GM21528 (cell line): ENCODE results near the gene TLK2.

ENCODE experiments used
- ATAC-seq: cut with Tn5 transposase; IDR thresholded peaks from one replicate; pipeline ENCODE4 v1.9.1; 2021; ENCODE audit warnings: mild to moderate bottlenecking, moderate library complexity; ENCODE audit not compliant: unreplicated experiment, low FRiP score

Gene TLK2

GRCh38 chr17:62625870-62626200, 147.2 kb downstream of the TLK2 start:
- no peak for ATAC-seq

- ATAC-seq: no peak
Measured at GRCh38 chr17:62626719-62627218, 148.1 kb downstream of the TLK2 start.

- no peak for ATAC-seq
Measured at GRCh38 chr17:62627219-62627903, 148.7 kb downstream of the TLK2 start, which contains the start of gene MRC2. MRC2 (plus strand) TSS chr17:62627670; CDS start chr17:62627803, 133 bp downstream.

GRCh38 chr17:62627904-62628633, 149.4 kb downstream of the TLK2 start:
- ATAC-seq: no peak

- no peak for ATAC-seq
Measured at GRCh38 chr17:62628831-62629555, 150.4 kb downstream of the TLK2 start.

GRCh38 chr17:62629556-62630364, 151.1 kb downstream of the TLK2 start:
- no peak for ATAC-seq

- no peak for ATAC-seq
Measured at GRCh38 chr17:62630365-62631085, 151.9 kb downstream of the TLK2 start.

GRCh38 chr17:62631086-62631935, 152.7 kb downstream of the TLK2 start:
- ATAC-seq: no peak

- ATAC-seq: no peak
Measured at GRCh38 chr17:62631936-62632924, 153.6 kb downstream of the TLK2 start.

GRCh38 chr17:62637809-62638208, 159.2 kb downstream of the TLK2 start:
- ATAC-seq: no peak

- no peak for ATAC-seq
Measured at GRCh38 chr17:62641153-62641552, 162.5 kb downstream of the TLK2 start.

- no peak for ATAC-seq
Measured at GRCh38 chr17:62641951-62642350, 163.3 kb downstream of the TLK2 start.

GRCh38 chr17:62643496-62643895, 164.9 kb downstream of the TLK2 start:
- no peak for ATAC-seq

- no peak for ATAC-seq
Measured at GRCh38 chr17:62644487-62645173, 166.0 kb downstream of the TLK2 start.

GRCh38 chr17:62648251-62648955, 169.8 kb downstream of the TLK2 start:
- ATAC-seq: no peak

- no peak for ATAC-seq
Measured at GRCh38 chr17:62648956-62649294, 170.3 kb downstream of the TLK2 start.

GRCh38 chr17:62649570-62649969, 170.9 kb downstream of the TLK2 start:
- ATAC-seq: no peak
